Small intestine (tissue), 7 donors: ENCODE measurements around the gene SEZ6. TPM values are rescaled to one million over a fixed set of nuclear protein-coding genes. Genes with fewer than 3 reads are reported as not detected.

ENCODE experiments used
- DNase-seq, 2 donors: peaks; one replicate each; pipeline versions ENCODE4 v3.0.0 to v3.0.0-alpha.2; 2013
- FAIRE-seq: peaks from 2 replicates; lab custom pipeline; 2012; peaks lifted over from hg19 to GRCh38; lab: Jason Lieb, UNC
- H3K27ac ChIP-seq, 3 donors: one replicate each; pipeline ENCODE4 v1.5.1; 2013; ENCODE audit warnings: low read length in 2 of 3, mild to moderate bottlenecking in 2 of 3, control low read depth in 1 of 3, inconsistent platforms in 1 of 3, low read depth in 1 of 3, moderate library complexity in 1 of 3
- H3K27me3 ChIP-seq, 3 donors: one replicate each; pipeline ENCODE4 v1.6.1; 2013; ENCODE audit warnings: low read length in 3 of 3, inconsistent platforms in 1 of 3; ENCODE audit not compliant: control insufficient read depth in 3 of 3, insufficient read depth in 3 of 3
- H3K36me3 ChIP-seq, 3 donors: one replicate each; pipeline ENCODE4 v1.6.1; 2013; ENCODE audit warnings: low read length in 3 of 3, inconsistent platforms in 1 of 3, low read depth in 1 of 3, mild to moderate bottlenecking in 1 of 3, moderate library complexity in 1 of 3; ENCODE audit not compliant: control insufficient read depth in 3 of 3, insufficient read depth in 2 of 3
- H3K4me1 ChIP-seq, 3 donors: one replicate each; pipeline ENCODE4 v1.6.1; 2013; ENCODE audit warnings: low read length in 2 of 3, inconsistent platforms in 1 of 3, low read depth in 1 of 3, mild to moderate bottlenecking in 1 of 3, moderate library complexity in 1 of 3; ENCODE audit not compliant: control insufficient read depth in 3 of 3, insufficient read depth in 2 of 3
- H3K4me3 ChIP-seq, 3 donors: one replicate each; pipeline ENCODE4 v1.5.1; 2013; ENCODE audit warnings: low read length in 3 of 3, control low read depth in 1 of 3, inconsistent platforms in 1 of 3, low read depth in 1 of 3, mild to moderate bottlenecking in 1 of 3, moderate library complexity in 1 of 3
- H3K9me3 ChIP-seq, 2 donors: one replicate each; pipeline ENCODE4 v1.6.1; 2013; ENCODE audit warnings: low read depth in 1 of 2, low read length in 1 of 2; ENCODE audit not compliant: control insufficient read depth in 2 of 2, insufficient read depth in 1 of 2
- WGBS, 3 donors: extraction: QIAGEN DNeasy Blood & Tissue Kit; methylation state at CpG; one replicate each; pipeline ENCODE4 v1.1.7; 2013; 5-methylcytosine and 5-hydroxymethylcytosine counted together
- polyA plus RNA-seq, 4 donors: library from polyadenylated mRNA; stranded (reverse) in 3 of 4; unstranded in 1 of 4; fragments of 200-250 nt in 3 of 4; fragments of 120-200 nt in 1 of 4; gene quantifications; one replicate each; pipeline versions ENCODE4 v1.2.1 to v1.2.3, GENCODE V29; 2013
- donor health status: healthy with polysubstance abuse.
- donor health status: control.
- donor health status: control.
- donor health status: Bipolar disorder and iron deficiency.
- donor health status: healthy.

SEZ6 gene
- polyA plus RNA-seq, 4 donors, result 1.1 to 1.4 TPM; not detected in 2

DNA sequence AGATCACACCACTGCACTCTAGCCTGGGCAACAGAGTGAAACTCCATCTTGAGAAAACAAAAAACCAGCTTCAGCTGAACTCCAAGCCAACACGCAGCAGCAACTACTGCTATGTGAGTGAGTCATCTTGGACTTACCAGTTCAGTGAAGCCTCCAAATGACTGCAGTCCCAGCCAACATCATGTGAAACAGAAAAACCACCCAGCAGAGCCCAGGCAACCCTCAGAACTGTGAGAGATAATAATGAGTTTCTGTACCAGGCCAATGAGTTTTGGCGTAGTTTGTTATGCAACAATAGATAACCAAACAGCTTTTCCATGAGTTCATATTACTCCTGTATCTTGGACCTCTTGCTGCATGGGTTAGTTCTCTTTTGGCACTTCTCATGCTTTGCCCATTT, 77.8 kb downstream of the SEZ6 start:
- Histone ChIP-seq H3K4me3 (no peak overlapping the region), H3K9me3 (no peaks in the 10 kb centered on the region), H3K36me3 (peaks cover 0 to 32% (median 13%) of the 10 kb centered on the region in 3 donors), H3K27me3 (no peaks in the 10 kb centered on the region), H3K4me1 (no peaks in the 10 kb centered on the region), H3K27ac (no peak overlapping the region)
- DNase-seq (no peak), FAIRE-seq (no peak)
- WGBS, 3 donors, result 85 to 93% (median 88%) methylated on average over 2 of the region's 2 CpGs

DNA sequence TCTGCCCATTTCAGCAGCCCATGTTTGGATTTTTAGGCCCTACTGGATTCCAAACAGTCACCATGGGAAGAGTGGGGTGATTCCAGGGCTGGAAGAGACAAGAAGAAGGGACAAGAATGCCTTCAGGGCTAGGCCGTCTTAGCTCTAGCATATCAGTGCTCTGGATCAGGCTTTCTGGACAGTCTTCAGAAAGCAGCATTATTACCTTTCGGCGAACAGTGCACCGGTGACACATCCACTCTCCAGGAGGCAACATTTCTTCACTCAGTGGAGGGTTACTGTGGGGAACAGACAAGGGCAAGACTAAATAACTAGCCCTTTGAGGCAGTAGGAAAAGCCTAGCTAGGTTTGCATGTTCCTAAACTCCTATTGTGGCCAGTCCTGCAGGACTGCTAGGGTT, 79.0 kb downstream of the SEZ6 start:
- Histone ChIP-seq H3K4me3 (no peak overlapping the region), H3K36me3 (peaks cover 3 to 30% (median 15%) of the 10 kb centered on the region in 3 donors), H3K27ac (peak overlapping the region in 2 of 3 donors; percentile 67 to 72), H3K27me3 (no peaks in the 10 kb centered on the region), H3K4me1 (no peaks in the 10 kb centered on the region), H3K9me3 (no peaks in the 10 kb centered on the region)
- WGBS, 3 donors, result 92 to 99% (median 98%) methylated on average over 4 of the region's 4 CpGs
- FAIRE-seq (no peak), DNase-seq (no peak)

DNA sequence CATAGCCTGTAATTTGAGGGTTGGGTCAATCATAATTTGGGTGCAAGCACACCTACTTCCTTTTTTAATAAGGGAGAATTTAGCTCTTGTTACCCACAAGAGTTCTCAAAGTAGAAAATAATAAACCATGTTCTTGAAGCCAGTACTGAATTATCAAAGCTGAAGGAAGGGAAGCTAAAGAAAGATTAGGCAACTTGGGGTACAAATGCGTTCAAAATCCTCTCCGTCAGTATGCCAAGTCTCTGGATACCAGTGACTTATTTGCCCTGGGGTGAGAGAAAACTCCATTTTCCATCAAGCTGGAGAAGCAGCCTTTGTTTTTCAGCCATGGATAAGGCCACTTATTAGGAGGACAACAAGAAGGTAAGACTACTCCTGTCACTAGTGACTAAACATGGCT, 79.5 kb downstream of the SEZ6 start:
- H3K4me1 ChIP-seq, result no peaks in the 10 kb centered on the region
- no peaks in the 10 kb centered on the region for H3K27me3 ChIP-seq
- no peak for FAIRE-seq
- no peaks in the 10 kb centered on the region for H3K9me3 ChIP-seq
- WGBS, 3 donors, result 78 to 92% (median 81%) methylated on average over 2 of the region's 2 CpGs
- no peak for DNase-seq
- peaks cover 7 to 30% (median 20%) of the 10 kb centered on the region in 3 donors for H3K36me3 ChIP-seq
- peak overlapping the region in 2 of 3 donors; percentile 67 to 72 for H3K27ac ChIP-seq
- no peak overlapping the region for H3K4me3 ChIP-seq

DNA sequence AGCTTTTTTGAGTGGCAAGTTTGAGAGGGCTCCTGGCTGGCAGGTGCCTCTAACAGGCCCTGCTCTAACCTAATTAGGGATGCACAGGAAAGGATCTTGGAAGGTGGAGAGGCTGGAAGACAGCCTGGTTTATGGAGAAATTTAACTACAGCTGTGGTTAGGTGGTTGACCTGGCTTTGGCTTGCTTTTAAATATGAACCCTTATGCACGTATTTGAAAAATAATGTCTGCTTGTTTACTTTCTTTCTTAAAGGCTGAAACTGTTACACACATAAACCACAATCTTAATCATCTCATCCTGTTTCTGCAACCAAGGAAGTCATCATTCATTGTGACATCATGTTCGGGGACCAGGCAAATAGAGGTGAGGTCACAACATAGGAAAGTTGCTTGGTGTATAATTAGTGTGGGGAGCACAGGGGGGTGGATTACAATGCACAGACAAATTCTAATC, 79.9 kb downstream of the SEZ6 start:
- no peaks in the 10 kb centered on the region for H3K4me1 ChIP-seq
- DNase-seq (peak in 1 of 2 donors; percentile 66), FAIRE-seq (no peak)
- H3K4me3 ChIP-seq, result no peak overlapping the region
- H3K27me3 ChIP-seq, result no peaks in the 10 kb centered on the region
- WGBS, 3 donors, result 38 to 61% (median 43%) methylated on average over 2 of the region's 2 CpGs
- peak overlapping the region in 2 of 3 donors; percentile 67 to 69 for H3K27ac ChIP-seq
- H3K9me3 ChIP-seq, result no peaks in the 10 kb centered on the region
- H3K36me3 ChIP-seq, result peaks cover 11 to 35% (median 23%) of the 10 kb centered on the region in 3 donors

- Histone ChIP-seq H3K27me3 (no peaks in the 10 kb centered on the region), H3K4me1 (no peaks in the 10 kb centered on the region), H3K4me3 (no peak overlapping the region), H3K36me3 (peaks cover 26 to 54% (median 46%) of the 10 kb centered on the region in 3 donors), H3K9me3 (no peaks in the 10 kb centered on the region), H3K27ac (no peak overlapping the region)
- no peak for FAIRE-seq
- DNase-seq, result no peak
Measured at GRCh38 chr17:28920201-28920600, 85.6 kb downstream of the SEZ6 start.

DNA sequence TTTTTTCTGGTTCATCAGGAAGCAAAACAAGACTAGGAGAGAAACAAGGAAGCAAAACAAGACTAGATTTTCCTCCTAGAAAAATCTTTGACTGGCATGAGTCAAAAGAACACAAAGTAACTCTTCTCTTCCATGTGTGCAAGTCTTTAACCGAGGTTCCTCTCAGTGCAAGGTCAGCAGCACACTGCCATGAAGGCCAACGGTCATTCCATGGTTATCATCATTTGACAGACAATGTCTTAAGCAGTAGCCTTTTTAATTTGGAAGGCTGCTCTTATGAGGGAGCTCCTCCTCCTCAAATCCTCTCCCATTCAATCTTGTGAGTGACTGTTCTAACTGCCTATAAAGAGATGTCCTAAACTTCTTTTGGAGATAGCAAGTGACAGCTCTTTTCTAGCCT, 87.5 kb downstream of the SEZ6 start:
- FAIRE-seq, result no peak
- H3K9me3 ChIP-seq, result no peaks in the 10 kb centered on the region
- H3K4me1 ChIP-seq, result no peaks in the 10 kb centered on the region
- 69 to 80% (median 79%) methylated on average over 2 of the region's 2 CpGs for WGBS, 3 donors
- no peak overlapping the region for H3K27ac ChIP-seq
- H3K4me3 ChIP-seq, result no peak overlapping the region
- H3K36me3 ChIP-seq, result peaks cover 31 to 56% (median 49%) of the 10 kb centered on the region in 3 donors
- no peak for DNase-seq
- H3K27me3 ChIP-seq, result no peaks in the 10 kb centered on the region

DNA sequence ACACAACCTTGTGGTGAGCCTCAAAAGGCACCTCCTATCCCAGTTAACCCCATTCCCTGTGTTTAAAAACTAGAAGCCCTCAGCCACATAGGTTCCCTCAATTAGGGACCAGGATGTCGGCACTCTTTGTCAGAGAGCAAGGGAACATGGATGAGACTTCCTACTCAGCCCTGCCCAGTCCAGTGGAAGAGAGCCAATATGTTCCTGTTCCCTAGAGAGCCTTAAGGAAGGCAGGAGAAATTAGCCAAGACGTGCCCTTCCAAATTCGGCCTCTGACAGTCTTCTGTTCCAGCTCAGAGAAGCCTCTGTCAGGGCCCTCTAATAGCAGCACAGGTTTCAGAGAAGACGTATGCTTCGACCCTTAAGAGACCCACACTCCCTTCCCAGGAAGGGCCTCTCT, 88.4 kb downstream of the SEZ6 start:
- WGBS, 3 donors, result 80 to 91% (median 88%) methylated on average over 5 of the region's 5 CpGs

GRCh38 chr17:28917029-28917428, 88.8 kb downstream of the SEZ6 start:
- 79 to 86% (median 85%) methylated on average over 12 of the region's 12 CpGs for WGBS, 3 donors
- DNase-seq, result no peak
- H3K27me3 ChIP-seq, result no peaks in the 10 kb centered on the region
- FAIRE-seq, result no peak
- no peak overlapping the region for H3K4me3 ChIP-seq
- no peaks in the 10 kb centered on the region for H3K9me3 ChIP-seq
- H3K27ac ChIP-seq, result no peak overlapping the region
- peaks cover 0 to 9% (median 0%) of the 10 kb centered on the region in 3 donors for H3K4me1 ChIP-seq
- peaks cover 28 to 62% (median 50%) of the 10 kb centered on the region in 3 donors for H3K36me3 ChIP-seq

More for the DNA sequence above, 88.4 kb downstream of the SEZ6 start:
- peaks cover 0 to 5% (median 0%) of the 10 kb centered on the region in 3 donors for H3K4me1 ChIP-seq
- no peaks in the 10 kb centered on the region for H3K9me3 ChIP-seq
- DNase-seq (no peak), FAIRE-seq (no peak)
- no peak overlapping the region for H3K4me3 ChIP-seq
- no peaks in the 10 kb centered on the region for H3K27me3 ChIP-seq
- no peak overlapping the region for H3K27ac ChIP-seq
- peaks cover 28 to 59% (median 50%) of the 10 kb centered on the region in 3 donors for H3K36me3 ChIP-seq
